ENCODE data around the gene SPTBN1.

The SPTBN1 gene

GRCh38 chr2:54446122-54446521, 10.0 kb upstream of the SPTBN1 start (continued):
- TF ChIP-seq CREB5 (CRISPR knock-in tag; IDR thresholded peaks at IDR 0.05; ENCODE audit: low read depth) (no peak), PATZ1 (CRISPR knock-in tag; IDR thresholded peaks at IDR 0.05; ENCODE audit: borderline replicate concordance) (no peak), ZC3H10 (CRISPR knock-in tag; IDR thresholded peaks at IDR 0.05) (no peak), CSDC2 (CRISPR knock-in tag; IDR thresholded peaks at IDR 0.05) (no peak)

GRCh38 chr2:54446625-54447024, 9.5 kb upstream of the SPTBN1 start:
- no peak for ATAC-seq
- TF ChIP-seq ISL1 (CRISPR knock-in tag; IDR thresholded peaks at IDR 0.05) (no peak), CSRNP3 (CRISPR knock-in tag; IDR thresholded peaks at IDR 0.05) (no peak), ESRRG (CRISPR knock-in tag; IDR thresholded peaks at IDR 0.05) (no peak), TOX (CRISPR knock-in tag; IDR thresholded peaks at IDR 0.05; ENCODE audit: borderline replicate concordance) (no peak), OSR1 (CRISPR knock-in tag; IDR thresholded peaks at IDR 0.05) (no peak), ZNF8 (CRISPR knock-in tag; IDR thresholded peaks at IDR 0.05) (no peak), RARB (CRISPR knock-in tag; IDR thresholded peaks at IDR 0.05) (no peak)

GRCh38 chr2:54454548-54455130, 1.5 kb upstream of the SPTBN1 start:
- TF ChIP-seq ZNF565 (CRISPR knock-in tag; conservative IDR thresholded peaks at IDR 0.05; ENCODE audit: low read depth) (no peak), ARNTL (CRISPR knock-in tag; IDR thresholded peaks at IDR 0.05; ENCODE audit: borderline replicate concordance, low read depth) (no peak), POU6F1 (CRISPR knock-in tag; IDR thresholded peaks at IDR 0.05; ENCODE audit: borderline replicate concordance, low read depth) (no peak), TSHZ2 (CRISPR knock-in tag; IDR thresholded peaks at IDR 0.05) (no peak), TCF4 (CRISPR knock-in tag; IDR thresholded peaks at IDR 0.05; ENCODE audit: borderline replicate concordance) (no peak), RARB (CRISPR knock-in tag; IDR thresholded peaks at IDR 0.05) (no peak), BACH2 (CRISPR knock-in tag; IDR thresholded peaks at IDR 0.05; ENCODE audit: borderline replicate concordance) (no peak), CREB5 (CRISPR knock-in tag; IDR thresholded peaks at IDR 0.05; ENCODE audit: low read depth) (no peak), PATZ1 (CRISPR knock-in tag; IDR thresholded peaks at IDR 0.05; ENCODE audit: borderline replicate concordance) (no peak), OSR1 (CRISPR knock-in tag; IDR thresholded peaks at IDR 0.05) (no peak), CSDC2 (CRISPR knock-in tag; IDR thresholded peaks at IDR 0.05) (no peak), CSRNP3 (CRISPR knock-in tag; IDR thresholded peaks at IDR 0.05) (no peak)
- ATAC-seq = no peak
